H1 (cell line): Measurements from ENCODE around the gene TMEM86B.

ENCODE experiments used
- CBX8 ChIP-seq: fragments of 300-800, 300-1000 bp; sonication (generic); IDR thresholded peaks from 2 replicates; pipeline ENCODE4 v1.7.1; 2016; ENCODE audit warnings: low read depth, low read length, borderline replicate concordance
- CTCF ChIP-seq, 3 experiments: IDR thresholded peaks; 1 replicate in 2 of 3; 2 replicates in 1 of 3; pipeline versions ENCODE4 v1.5.1 to v1.6.1; 2011; ENCODE audit warnings: low read length in 3 of 3, mild to moderate bottlenecking in 3 of 3, inconsistent platforms in 2 of 3, low read depth in 1 of 3, moderate library complexity in 1 of 3; ENCODE audit not compliant: insufficient read depth in 1 of 3; ENCODE audit errors: control extremely low read depth in 1 of 3
- EZH2 ChIP-seq: fragments of 200-600 bp; sonication (generic); IDR thresholded peaks from 2 replicates; pipeline ENCODE4 v1.7.1; 2012; ENCODE audit warnings: low read depth, mild to moderate bottlenecking, moderate library complexity, low read length, inconsistent platforms; ENCODE audit not compliant: severe bottlenecking
- JUND ChIP-seq: IDR thresholded peaks from 2 replicates; pipeline ENCODE4 v1.6.1; 2011; ENCODE audit warnings: mild to moderate bottlenecking, improper control_type of control experiment, low read length
- POLR2A ChIP-seq, 2 experiments: IDR thresholded peaks; 1 replicate in 1 of 2; 2 replicates in 1 of 2; pipeline ENCODE4 v1.6.1; 2011; ENCODE audit warnings: low read depth in 2 of 2, low read length in 2 of 2, mild to moderate bottlenecking in 2 of 2; ENCODE audit errors: control extremely low read depth in 1 of 2
- USF2 ChIP-seq: IDR thresholded peaks from 2 replicates; pipeline ENCODE4 v1.6.1; 2011; ENCODE audit warnings: low read length, improper control_type of control experiment

DNA sequence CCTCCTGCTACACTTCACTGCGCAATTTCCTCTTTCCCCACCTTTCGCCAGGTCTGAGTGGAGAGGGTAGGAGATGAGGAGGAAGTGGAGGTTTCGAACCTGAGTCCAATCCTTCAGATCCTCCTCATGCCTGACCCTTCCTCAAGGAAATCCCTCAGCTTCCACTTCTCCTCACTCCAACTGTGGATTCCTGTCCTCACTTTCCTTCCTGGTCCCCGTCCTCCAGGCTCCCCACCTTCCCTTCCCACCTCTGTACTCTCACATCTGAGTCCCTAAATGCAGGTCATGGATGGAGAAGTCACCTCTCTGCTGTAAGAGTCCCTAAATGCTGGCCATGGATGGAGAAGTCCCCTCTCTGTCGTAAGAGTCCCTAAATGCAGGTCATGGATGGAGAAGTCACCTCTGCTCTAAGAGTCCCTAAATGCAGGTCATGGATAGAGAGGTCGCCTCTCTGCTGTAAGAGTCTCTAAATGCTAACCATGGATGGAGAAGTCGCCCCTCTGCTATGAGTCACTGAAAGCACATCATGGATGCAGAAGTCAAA is 3.1 kb downstream of the TMEM86B start:
- TF ChIP-seq CTCF (IDR thresholded peaks at IDR 0.05; ENCODE audit: control extremely low read depth in 1 of 3, insufficient read depth in 1 of 3, low read depth in 1 of 3, low read length in 3 of 3) (no peak), CBX8 (no peak), USF2 (no peak), POLR2A (IDR thresholded peaks at IDR 0.05; ENCODE audit: control extremely low read depth in 1 of 2, low read depth in 2 of 2, low read length in 2 of 2) (no peak), EZH2 (no peak), JUND (no peak)
